Suppressor macrophage treated with lipopolysaccharide for 4 hours (primary cell): ENCODE data around the gene FAXC.

Experiments used
- DNase-seq: peaks from one replicate; pipeline ENCODE4 v3.0.0-alpha.2; 2020

Gene FAXC

GRCh38 chr6:99349171-99350141 lies at the start of gene FAXC:
FAXC (minus strand) TSS chr6:99349674; CDS start chr6:99349372, 302 bp downstream.
- DNase-seq: no peak

- DNase-seq: peak; percentile 51
Observed at GRCh38 chr6:99397287-99397686, 47.8 kb upstream of the FAXC start.

- DNase-seq: peak; percentile 71
Observed at GRCh38 chr6:99393698-99394531, 44.4 kb upstream of the FAXC start, which contains the start of gene COQ3. COQ3 (minus strand) TSS chr6:99394195; CDS start chr6:99394179, 16 bp downstream.

GRCh38 chr6:99393366-99393697 lies 43.9 kb upstream of the FAXC start:
- no peak for DNase-seq

- no peak for DNase-seq
Observed at GRCh38 chr6:99390896-99391295, 41.4 kb upstream of the FAXC start.

GRCh38 chr6:99384507-99384906 lies 35.0 kb upstream of the FAXC start:
- DNase-seq: no peak

GRCh38 chr6:99378636-99379035 lies 29.2 kb upstream of the FAXC start:
- peak; percentile 6 for DNase-seq

GRCh38 chr6:99369533-99369932 lies 20.1 kb upstream of the FAXC start:
- no peak for DNase-seq

- DNase-seq: no peak
Observed at GRCh38 chr6:99366852-99367251, 17.4 kb upstream of the FAXC start.

- no peak for DNase-seq
Observed at GRCh38 chr6:99364026-99364425, 14.6 kb upstream of the FAXC start.

GRCh38 chr6:99362678-99363268 lies 13.3 kb upstream of the FAXC start:
- no peak for DNase-seq

GRCh38 chr6:99359800-99360199 lies 10.3 kb upstream of the FAXC start:
- no peak for DNase-seq

- no peak for DNase-seq
Observed at GRCh38 chr6:99356641-99357040, 7.2 kb upstream of the FAXC start.

GRCh38 chr6:99354983-99355382 lies 5.5 kb upstream of the FAXC start:
- DNase-seq: no peak

- no peak for DNase-seq
Observed at GRCh38 chr6:99353126-99353525, 3.7 kb upstream of the FAXC start.

GRCh38 chr6:99350573-99350972 lies 1.1 kb upstream of the FAXC start:
- DNase-seq: no peak

GRCh38 chr6:99348288-99349170 lies 945 bp downstream of the FAXC start:
- no peak for DNase-seq

- DNase-seq: no peak
Observed at GRCh38 chr6:99347804-99348203, 1.7 kb downstream of the FAXC start.

GRCh38 chr6:99346595-99346994 lies 2.9 kb downstream of the FAXC start:
- no peak for DNase-seq

- DNase-seq: no peak
Observed at GRCh38 chr6:99345164-99345563, 4.3 kb downstream of the FAXC start.

GRCh38 chr6:99344289-99344688 lies 5.2 kb downstream of the FAXC start:
- DNase-seq: no peak

- no peak for DNase-seq
Observed at GRCh38 chr6:99341862-99342455, 7.5 kb downstream of the FAXC start.
